ENCODE measurements around the gene OPN1SW. TPM values are rescaled to one million over a fixed set of nuclear protein-coding genes. Genes with fewer than 3 reads are reported as not detected.

OPN1SW gene
- total RNA-seq, 4 donors from 2014 or later, result not detected

DNA sequence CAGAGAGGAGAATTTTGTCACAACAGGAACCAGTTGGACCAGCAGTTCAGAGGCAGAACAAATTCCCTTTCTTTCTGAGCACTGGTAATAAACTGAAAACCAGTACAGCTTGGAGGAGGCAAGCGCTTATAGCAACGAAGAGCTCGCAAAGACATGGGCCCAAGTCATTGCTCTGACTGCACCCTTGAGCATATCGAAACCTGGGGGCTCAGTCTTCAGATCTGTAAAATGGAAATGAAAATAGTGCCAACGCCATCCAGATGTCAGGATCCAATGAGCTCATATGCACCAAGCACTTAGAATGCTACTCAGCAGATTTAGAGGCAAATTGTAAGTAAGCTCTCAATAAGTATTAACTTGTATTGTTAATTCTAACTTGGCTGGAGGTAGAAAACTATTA is 50.9 kb downstream of the OPN1SW start:
- 67 to 94% methylated on average over 1 to 5 of the region's 5 CpGs for whole genome bisulfite sequencing, 2 donors (ENCODE audit: low coverage in 1 of 2)
- in situ Hi-C loops (cut with MboI; ENCODE audit: low pct_ligation_motif_present in 1 of 4, low pct_unique_long_range_greater_than_20kb in 1 of 4, low sequenced_read_pairs in 3 of 4), result no loop called here

More for the DNA sequence above, 50.9 kb downstream of the OPN1SW start:
- intact Hi-C loops (cut with DNase I; ENCODE audit: low total_unique reads), result no loop called here
- TF ChIP-seq POLR2AphosphoS5 (IDR thresholded peaks at IDR 0.05), result no peak
- TF ChIP-seq, protein P1, sequence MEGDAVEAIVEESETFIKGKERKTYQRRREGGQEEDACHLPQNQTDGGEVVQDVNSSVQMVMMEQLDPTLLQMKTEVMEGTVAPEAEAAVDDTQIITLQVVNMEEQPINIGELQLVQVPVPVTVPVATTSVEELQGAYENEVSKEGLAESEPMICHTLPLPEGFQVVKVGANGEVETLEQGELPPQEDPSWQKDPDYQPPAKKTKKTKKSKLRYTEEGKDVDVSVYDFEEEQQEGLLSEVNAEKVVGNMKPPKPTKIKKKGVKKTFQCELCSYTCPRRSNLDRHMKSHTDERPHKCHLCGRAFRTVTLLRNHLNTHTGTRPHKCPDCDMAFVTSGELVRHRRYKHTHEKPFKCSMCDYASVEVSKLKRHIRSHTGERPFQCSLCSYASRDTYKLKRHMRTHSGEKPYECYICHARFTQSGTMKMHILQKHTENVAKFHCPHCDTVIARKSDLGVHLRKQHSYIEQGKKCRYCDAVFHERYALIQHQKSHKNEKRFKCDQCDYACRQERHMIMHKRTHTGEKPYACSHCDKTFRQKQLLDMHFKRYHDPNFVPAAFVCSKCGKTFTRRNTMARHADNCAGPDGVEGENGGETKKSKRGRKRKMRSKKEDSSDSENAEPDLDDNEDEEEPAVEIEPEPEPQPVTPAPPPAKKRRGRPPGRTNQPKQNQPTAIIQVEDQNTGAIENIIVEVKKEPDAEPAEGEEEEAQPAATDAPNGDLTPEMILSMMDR (IDR thresholded peaks at IDR 0.05), result no peak
- TF ChIP-seq EP300 (IDR thresholded peaks at IDR 0.05; ENCODE audit: low read depth), result no peak
- TF ChIP-seq POLR2A (IDR thresholded peaks at IDR 0.05), result no peak
- no peaks in the 10 kb centered on the region for H3K36me3 ChIP-seq
- H3K27me3 ChIP-seq, result peaks cover 37% of the 10 kb centered on the region
- DNase-seq, result no peak
- no peak overlapping the region for H3K4me3 ChIP-seq
- no peaks in the 10 kb centered on the region for H3K4me1 ChIP-seq
- H3K9me3 ChIP-seq, result no peaks in the 10 kb centered on the region
- H3K27ac ChIP-seq, result no peak overlapping the region

Small RNA genes lying within 50 kb of the gene (small RNA-seq; reads per million reads assigned to genes)
- 0 reads per million in 4 donors for gene RN7SL81P

Other genes starting within 250 kb of the OPN1SW start
- gene GARIN1A, start 103.5 kb downstream of the OPN1SW start, total RNA-seq, result 1 to 10 TPM in 1 of 4 donors, under 1 TPM in 2, not detected in 1; 0.27 to 1.4 (median 0.48) TPM
- gene CALU, start 36.4 kb downstream of the OPN1SW start, total RNA-seq, result 1,000 to 10,000 TPM in 1 of 4 donors, 10 to 100 TPM in 3; 23.6 to 1,780 (median 44.0) TPM
- 10 to 100 TPM in 2 of 4 donors, 1 to 10 TPM in 2; 1.9 to 16.5 (median 8.3) TPM for gene CCDC136, start 16.2 kb upstream of the OPN1SW start, total RNA-seq
- 100 to 1,000 TPM in 1 of 4 donors, 10 to 100 TPM in 3; 21.3 to 234 (median 57.9) TPM for gene FLNC, start 54.6 kb upstream of the OPN1SW start, total RNA-seq
- gene ATP6V1F, start 87.1 kb upstream of the OPN1SW start, total RNA-seq, result 100 to 1,000 TPM in 1 of 4 donors, 10 to 100 TPM in 3; 25.5 to 128 (median 63.2) TPM
- gene KCP, start 134.9 kb upstream of the OPN1SW start, total RNA-seq, result under 1 TPM in 3 of 4 donors, not detected in 1; 0.32 to 0.75 (median 0.68) TPM
- gene IRF5, start 162.1 kb upstream of the OPN1SW start, total RNA-seq, result 1 to 10 TPM; 2.2 to 10.0 (median 6.2) TPM

All from transverse colon (tissue), 4 donors.